PFSK-1 (cell line): ENCODE results near the gene OR52E8.

Experiments used
- FOXP2 ChIP-seq: optimal IDR thresholded peaks from 2 replicates; pipeline ENCODE3; 2011; ENCODE audit warnings: borderline replicate concordance, control low read depth, inconsistent platforms; ENCODE audit not compliant: insufficient read depth; ENCODE audit errors: extremely low read length, extremely low read depth
- POLR2AphosphoS5 ChIP-seq: IDR thresholded peaks from 2 replicates; pipeline ENCODE4 v1.6.1; 2012; ENCODE audit warnings: low read depth, mild to moderate bottlenecking, control low read depth, low read length, moderate library complexity
- SIN3A ChIP-seq: IDR thresholded peaks from 2 replicates; pipeline ENCODE4 v1.6.1; 2012; ENCODE audit warnings: mild to moderate bottlenecking, low read length, moderate library complexity, borderline replicate concordance; ENCODE audit not compliant: insufficient read depth
- TAF1 ChIP-seq: IDR thresholded peaks from 2 replicates; pipeline ENCODE4 v1.6.1; 2012; ENCODE audit warnings: low read length, control low read depth, borderline replicate concordance; ENCODE audit not compliant: insufficient read depth
- TF ChIP-seq, protein P1 (sequence below), 2 experiments: IDR thresholded peaks; 2 replicates each; pipeline versions ENCODE4 v1.6.1 to v1.8.0; 2011 to 2012; ENCODE audit warnings: low read depth in 2 of 2, low read length in 2 of 2, control low read depth in 1 of 2, inconsistent platforms in 1 of 2, mild to moderate bottlenecking in 1 of 2, moderate library complexity in 1 of 2; ENCODE audit not compliant: insufficient read depth in 1 of 2

Gene OR52E8

DNA sequence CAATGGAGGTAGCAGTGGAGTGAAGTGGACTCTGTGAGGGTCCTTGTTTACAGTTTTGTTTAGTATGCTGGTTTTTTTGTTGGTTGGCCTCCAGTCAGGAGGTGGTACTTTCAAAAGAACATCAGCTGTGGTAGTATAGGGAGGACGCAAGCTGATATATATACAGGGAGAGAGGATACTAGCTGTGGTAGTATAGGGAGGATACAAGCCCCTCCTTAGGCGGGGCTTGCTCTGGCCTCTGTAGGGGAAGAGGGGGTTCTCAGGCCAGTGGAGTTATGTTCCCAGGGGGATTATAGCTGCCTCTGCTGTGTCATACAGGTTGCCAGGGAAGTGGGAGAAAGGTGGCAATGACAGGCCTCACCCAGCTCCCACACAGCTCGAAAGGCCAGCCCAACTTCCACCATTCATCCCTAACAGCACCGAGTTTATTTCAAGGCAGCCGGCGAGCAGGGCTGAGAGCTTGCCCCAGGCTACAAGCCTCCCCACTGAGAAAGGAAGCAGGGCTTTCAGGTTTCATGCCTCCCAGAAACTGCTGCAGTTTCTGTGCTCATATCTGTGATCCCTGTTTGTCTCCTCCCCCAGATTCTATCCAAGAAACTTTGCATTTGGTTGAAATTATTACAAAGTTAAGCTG lies 26.2 kb downstream of the OR52E8 start:
- TF ChIP-seq FOXP2 (no peak), POLR2AphosphoS5 (no peak), SIN3A (no peak), TAF1 (no peak)
- TF ChIP-seq, protein P1, sequence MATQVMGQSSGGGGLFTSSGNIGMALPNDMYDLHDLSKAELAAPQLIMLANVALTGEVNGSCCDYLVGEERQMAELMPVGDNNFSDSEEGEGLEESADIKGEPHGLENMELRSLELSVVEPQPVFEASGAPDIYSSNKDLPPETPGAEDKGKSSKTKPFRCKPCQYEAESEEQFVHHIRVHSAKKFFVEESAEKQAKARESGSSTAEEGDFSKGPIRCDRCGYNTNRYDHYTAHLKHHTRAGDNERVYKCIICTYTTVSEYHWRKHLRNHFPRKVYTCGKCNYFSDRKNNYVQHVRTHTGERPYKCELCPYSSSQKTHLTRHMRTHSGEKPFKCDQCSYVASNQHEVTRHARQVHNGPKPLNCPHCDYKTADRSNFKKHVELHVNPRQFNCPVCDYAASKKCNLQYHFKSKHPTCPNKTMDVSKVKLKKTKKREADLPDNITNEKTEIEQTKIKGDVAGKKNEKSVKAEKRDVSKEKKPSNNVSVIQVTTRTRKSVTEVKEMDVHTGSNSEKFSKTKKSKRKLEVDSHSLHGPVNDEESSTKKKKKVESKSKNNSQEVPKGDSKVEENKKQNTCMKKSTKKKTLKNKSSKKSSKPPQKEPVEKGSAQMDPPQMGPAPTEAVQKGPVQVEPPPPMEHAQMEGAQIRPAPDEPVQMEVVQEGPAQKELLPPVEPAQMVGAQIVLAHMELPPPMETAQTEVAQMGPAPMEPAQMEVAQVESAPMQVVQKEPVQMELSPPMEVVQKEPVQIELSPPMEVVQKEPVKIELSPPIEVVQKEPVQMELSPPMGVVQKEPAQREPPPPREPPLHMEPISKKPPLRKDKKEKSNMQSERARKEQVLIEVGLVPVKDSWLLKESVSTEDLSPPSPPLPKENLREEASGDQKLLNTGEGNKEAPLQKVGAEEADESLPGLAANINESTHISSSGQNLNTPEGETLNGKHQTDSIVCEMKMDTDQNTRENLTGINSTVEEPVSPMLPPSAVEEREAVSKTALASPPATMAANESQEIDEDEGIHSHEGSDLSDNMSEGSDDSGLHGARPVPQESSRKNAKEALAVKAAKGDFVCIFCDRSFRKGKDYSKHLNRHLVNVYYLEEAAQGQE (IDR thresholded peaks at IDR 0.05; ENCODE audit: insufficient read depth in 1 of 2, low read depth in 2 of 2, low read length in 2 of 2), result no peak

GRCh38 chr11:5818245-5818886 lies 39.1 kb downstream of the OR52E8 start:
- TF ChIP-seq, protein P1 (IDR thresholded peaks at IDR 0.05; ENCODE audit: insufficient read depth in 1 of 2, low read depth in 2 of 2, low read length in 2 of 2), result no peak
- TF ChIP-seq SIN3A (no peak), POLR2AphosphoS5 (no peak), FOXP2 (no peak), TAF1 (no peak)

DNA sequence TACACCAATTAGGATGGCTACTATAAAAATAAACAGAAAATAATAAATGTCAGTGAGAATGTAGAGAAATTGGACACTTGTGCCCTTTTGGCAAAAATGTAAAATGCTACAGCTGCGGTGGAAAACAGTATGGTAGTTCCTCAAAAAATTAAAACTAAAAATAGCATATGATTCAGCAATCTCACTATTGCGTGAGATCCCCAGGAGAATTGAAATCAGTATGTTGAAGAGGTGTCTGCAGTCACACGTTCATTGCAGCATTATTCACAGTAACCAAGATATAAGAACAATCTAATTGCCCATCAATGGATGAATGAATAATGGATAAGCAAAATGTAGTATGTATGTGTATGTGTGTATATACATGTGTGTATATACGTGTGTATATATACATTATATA lies 42.0 kb downstream of the OR52E8 start:
- TF ChIP-seq SIN3A, result no peak

DNA sequence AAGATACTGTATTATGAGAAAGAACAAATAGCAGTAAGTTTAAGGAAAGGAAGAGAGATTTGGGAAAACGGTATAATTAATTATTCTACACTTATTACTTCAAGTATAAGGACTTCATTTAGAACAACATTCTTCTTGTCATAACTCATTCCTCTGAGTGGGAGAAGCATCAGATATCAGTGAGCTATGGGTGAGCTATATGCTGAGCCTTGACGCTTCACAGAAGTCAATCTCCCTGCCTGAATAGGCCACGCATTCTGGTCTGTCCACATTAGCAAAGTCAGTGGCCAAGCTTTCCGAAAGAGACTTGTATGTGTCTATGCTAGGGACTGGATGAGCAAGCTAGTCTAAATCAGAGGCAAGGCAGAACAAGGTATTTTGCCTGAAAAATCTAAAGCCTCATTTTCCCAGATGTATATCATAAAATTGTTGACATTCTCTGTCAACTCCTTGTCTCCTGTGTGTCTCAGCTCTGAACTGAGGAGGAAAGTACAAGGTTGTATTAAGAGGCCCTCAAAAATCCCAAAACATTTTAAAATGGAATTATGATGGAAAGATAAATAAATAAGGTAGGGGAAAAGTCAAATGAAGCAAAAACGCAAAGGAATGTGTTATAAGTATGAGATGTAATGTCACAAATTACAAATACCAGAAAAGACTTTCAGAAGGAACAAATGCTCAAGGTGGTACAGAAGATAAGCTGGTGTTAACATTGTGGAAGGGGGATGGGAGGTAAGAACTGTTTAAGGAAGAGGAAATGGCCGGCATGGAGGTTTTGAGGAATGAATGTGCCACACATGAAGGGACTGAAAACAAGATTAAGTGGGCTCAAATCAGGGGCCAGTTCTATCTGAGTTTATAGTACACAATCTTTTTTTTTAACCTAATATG lies 47.3 kb downstream of the OR52E8 start:
- TF ChIP-seq POLR2AphosphoS5 (no peak), SIN3A (no peak), TAF1 (no peak), FOXP2 (no peak)
- TF ChIP-seq, protein P1 (IDR thresholded peaks at IDR 0.05; ENCODE audit: insufficient read depth in 1 of 2, low read depth in 2 of 2, low read length in 2 of 2), result no peak

DNA sequence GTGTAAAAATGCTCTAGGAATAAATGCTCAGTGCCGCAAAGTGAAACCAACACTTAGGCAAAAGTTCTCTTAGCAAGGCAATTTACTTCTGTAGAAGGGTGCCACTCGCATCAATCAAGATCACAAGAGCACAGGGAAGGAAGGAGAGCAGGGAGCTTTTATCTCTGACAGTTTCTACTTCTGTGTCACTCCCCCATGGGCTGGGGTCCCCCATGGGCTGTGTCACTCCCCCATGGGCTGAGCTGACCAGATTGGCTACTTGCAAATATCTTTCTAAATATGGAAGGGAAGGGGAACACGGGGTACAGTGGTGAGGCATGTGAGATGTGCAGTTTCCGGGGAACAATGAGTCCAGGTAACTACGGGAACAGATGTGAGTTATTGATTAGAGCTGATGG lies 48.4 kb downstream of the OR52E8 start:
- TF ChIP-seq TAF1 (no peak), SIN3A (no peak), POLR2AphosphoS5 (no peak), FOXP2 (no peak)
- TF ChIP-seq, protein P1 (IDR thresholded peaks at IDR 0.05; ENCODE audit: insufficient read depth in 1 of 2, low read depth in 2 of 2, low read length in 2 of 2), result no peak
